NB4 (cell line): Measurements from ENCODE around the gene CALN1.

ENCODE experiments used
- POLR2A ChIP-seq: IDR thresholded peaks from 2 replicates; pipeline ENCODE4 v1.6.1; 2011; ENCODE audit warnings: mild to moderate bottlenecking; ENCODE audit not compliant: insufficient read length; ENCODE audit errors: extremely low read depth
- TF ChIP-seq, protein P1 (sequence below): IDR thresholded peaks from one replicate; pipeline ENCODE4 v1.5.1; 2012; ENCODE audit warnings: low read depth, low read length

DNA sequence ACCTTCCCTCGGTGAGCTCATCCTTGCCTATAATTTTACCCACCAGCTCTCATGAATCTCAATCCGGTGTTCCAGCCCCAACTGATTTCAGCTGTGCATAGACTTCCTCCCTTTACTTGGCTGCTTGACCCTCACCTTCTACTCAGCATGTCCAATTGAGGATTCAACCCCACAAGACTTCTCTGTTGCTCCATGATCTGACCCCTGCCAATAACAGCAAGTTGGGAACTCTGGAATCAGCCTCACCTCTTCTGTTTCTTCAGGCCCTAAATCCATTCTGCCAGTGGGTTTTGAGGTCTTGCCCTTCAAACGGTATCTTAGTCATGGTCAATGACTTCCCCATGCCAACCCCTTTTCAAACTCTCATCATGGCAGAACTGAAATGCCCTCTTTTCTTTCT, 390.4 kb downstream of the CALN1 start:
- TF ChIP-seq, protein P1, sequence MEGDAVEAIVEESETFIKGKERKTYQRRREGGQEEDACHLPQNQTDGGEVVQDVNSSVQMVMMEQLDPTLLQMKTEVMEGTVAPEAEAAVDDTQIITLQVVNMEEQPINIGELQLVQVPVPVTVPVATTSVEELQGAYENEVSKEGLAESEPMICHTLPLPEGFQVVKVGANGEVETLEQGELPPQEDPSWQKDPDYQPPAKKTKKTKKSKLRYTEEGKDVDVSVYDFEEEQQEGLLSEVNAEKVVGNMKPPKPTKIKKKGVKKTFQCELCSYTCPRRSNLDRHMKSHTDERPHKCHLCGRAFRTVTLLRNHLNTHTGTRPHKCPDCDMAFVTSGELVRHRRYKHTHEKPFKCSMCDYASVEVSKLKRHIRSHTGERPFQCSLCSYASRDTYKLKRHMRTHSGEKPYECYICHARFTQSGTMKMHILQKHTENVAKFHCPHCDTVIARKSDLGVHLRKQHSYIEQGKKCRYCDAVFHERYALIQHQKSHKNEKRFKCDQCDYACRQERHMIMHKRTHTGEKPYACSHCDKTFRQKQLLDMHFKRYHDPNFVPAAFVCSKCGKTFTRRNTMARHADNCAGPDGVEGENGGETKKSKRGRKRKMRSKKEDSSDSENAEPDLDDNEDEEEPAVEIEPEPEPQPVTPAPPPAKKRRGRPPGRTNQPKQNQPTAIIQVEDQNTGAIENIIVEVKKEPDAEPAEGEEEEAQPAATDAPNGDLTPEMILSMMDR, result no peak
- TF ChIP-seq POLR2A, result no peak
